Measurements from ENCODE around the gene GP1BA.
"Not testable (repeated sequence)": the region's sequence is repeated elsewhere in the genome, so short reads cannot be mapped to it uniquely, and the experiment has no call there.

The GP1BA gene

DNA sequence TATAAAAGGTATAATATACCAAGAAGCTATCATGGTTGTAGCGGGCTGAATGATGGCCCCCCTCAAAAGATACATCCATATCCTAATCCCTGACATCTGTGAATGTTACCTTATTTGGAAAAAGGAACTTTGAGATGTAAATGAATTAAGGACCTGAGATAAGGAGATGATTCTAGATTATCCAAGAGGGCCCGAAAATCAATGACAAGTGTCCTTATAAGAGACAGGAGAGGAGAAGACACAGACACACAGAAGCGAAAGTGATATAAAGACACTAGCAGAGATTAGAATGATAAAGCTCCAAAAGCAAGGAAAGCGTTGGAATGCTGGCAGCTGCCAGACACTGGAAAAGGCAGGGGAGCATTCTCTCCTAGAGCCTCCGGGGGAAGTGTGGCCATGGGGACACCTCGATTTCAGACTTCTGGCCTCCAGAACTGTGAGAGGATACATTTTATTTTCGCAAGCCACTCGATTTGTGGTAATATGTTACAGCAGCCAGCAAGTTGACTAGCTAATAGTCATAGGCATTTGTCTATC lies 12.5 kb upstream of the GP1BA start:
- no peak overlapping the region for H3K9ac ChIP-seq
- TF ChIP-seq Cebpa-rat (IDR thresholded peaks at IDR 0.05): no peak
- H3K36me3 ChIP-seq: no peaks in the 10 kb centered on the region
- no peaks in the 10 kb centered on the region for H3K9me3 ChIP-seq
- no peaks in the 10 kb centered on the region for H4K20me1 ChIP-seq
- H3K4me1 ChIP-seq: no peaks in the 10 kb centered on the region
- H3K4me2 ChIP-seq: no peak overlapping the region
- no peak overlapping the region for H3K4me3 ChIP-seq
- no peak overlapping the region for H3K27ac ChIP-seq
- no peaks in the 10 kb centered on the region for H3K27me3 ChIP-seq

DNA sequence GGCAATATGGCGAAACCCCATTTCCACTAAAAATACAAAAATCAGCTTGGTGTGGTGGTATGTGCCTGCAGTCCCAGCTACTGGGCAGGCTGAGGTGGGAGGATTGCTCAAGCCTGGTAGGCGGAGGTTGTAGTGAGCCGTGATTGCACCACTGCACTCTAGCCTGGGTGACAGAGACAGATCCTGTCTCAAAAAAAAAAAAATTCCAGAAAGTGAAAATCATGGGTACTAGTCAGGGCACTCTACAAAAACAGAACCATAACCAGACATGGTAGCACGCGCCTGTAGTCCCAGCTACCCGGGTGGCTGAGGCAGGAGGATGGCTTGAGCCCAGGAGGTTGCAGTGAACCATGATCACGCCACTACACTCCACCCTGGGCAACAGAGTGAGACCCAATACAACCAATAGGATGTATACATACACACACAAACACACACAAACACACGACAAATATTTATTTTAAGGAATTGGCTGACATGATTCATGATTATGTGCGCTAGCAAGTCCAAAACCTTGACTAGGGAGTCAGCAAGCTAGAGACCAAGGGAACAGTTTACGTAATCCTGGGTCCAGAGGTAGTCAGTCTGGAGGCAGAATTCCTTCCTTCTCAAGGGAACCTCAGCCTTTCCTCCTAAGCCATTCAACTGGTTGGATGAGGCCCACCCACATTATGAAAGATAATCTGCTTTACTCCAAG lies 11.6 kb upstream of the GP1BA start:
- Histone ChIP-seq H3K4me3 (no peak overlapping the region), H3K4me2 (no peak overlapping the region), H3K9me3 (no peaks in the 10 kb centered on the region), H4K20me1 (no peaks in the 10 kb centered on the region), H3K9ac (no peak overlapping the region), H3K27me3 (no peaks in the 10 kb centered on the region), H3K4me1 (no peaks in the 10 kb centered on the region), H3K27ac (no peak overlapping the region), H3K36me3 (no peaks in the 10 kb centered on the region)
- TF ChIP-seq Cebpa-rat (IDR thresholded peaks at IDR 0.05): no peak

- H3K4me2 ChIP-seq: no peak overlapping the region
These were observed 10.8 kb upstream of the GP1BA start for GRCh38 chr17:4921320-4921719.

DNA sequence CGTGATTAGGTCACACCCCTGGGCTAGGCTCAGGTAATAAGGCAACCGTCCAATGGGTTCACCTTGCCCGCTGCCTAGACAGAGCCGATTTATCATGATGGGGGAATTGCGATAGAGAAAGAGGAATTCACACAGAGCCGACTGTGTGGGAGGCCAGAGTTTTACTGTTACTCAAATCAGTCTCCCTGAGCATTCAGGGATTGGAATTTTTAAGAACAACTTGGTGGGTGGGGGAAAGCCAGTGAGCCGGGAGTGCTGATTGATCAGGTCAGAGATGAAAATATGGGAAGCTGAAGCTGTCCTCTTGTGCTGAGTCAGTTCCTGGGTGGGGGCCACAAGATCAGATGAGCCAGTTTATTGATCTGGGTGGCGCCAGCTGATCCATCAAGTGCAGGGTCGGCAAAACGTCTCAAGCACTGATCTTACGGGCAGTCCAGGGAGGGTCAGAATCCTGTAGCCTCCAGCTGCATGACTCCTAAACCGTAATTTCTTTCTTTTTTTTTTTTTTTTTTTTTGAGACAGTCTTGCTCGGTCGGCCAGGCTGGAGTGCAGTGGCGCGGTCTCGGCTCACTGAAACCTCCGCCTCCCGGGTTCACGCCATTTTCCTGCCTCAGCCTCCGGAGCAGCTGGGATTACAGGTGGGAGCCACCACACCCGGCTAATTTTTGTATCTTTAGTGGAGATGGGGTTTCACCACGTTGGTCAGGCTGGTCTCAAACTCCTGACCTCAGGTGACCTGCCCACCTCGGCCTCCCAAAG lies 5.3 kb upstream of the GP1BA start:
- H3K27me3 ChIP-seq, H3K4me3 ChIP-seq, H3K9ac ChIP-seq, H3K27ac ChIP-seq, H4K20me1 ChIP-seq, H3K4me2 ChIP-seq, H3K4me1 ChIP-seq, H3K9me3 ChIP-seq: not testable (repeated sequence)
- peaks cover 32% of the 10 kb centered on the region for H3K36me3 ChIP-seq

More at GRCh38 chr17:4921320-4921719, 10.8 kb upstream of the GP1BA start:
- Histone ChIP-seq H3K36me3 (0 out of 2 replicates have a peak, but pooled peaks cover under 1% of the 10 kb centered on the region), H3K4me3 (no peak overlapping the region), H3K27ac (no peak overlapping the region), H4K20me1 (no peaks in the 10 kb centered on the region), H3K27me3 (no peaks in the 10 kb centered on the region), H3K9ac (no peak overlapping the region), H3K9me3 (no peaks in the 10 kb centered on the region), H3K4me1 (no peaks in the 10 kb centered on the region)
- TF ChIP-seq Cebpa-rat (IDR thresholded peaks at IDR 0.05): no peak

DNA sequence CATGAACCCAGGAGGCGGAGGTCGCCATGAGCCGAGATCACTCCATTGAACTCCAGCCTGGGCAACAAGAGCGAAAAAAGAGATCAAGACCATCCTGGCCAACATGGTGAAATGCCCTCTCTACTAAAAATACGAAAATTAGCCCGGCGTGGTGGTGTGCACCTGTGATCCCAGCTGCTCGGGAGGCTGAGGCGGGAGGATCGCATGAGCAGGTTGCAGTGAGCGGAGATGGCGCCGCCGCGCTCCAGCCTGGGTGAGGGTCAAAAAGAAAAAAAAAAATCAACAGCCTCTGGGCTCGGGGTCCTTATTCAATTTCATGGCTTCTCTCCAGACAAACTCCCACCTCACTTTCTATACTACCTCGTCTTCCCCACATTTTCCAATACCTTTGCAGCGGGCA lies 3.2 kb upstream of the GP1BA start:
- Histone ChIP-seq H3K27ac (no peak overlapping the region), H3K9ac (no peak overlapping the region), H4K20me1 (0 out of 2 replicates have a peak, but pooled peaks cover 4% of the 10 kb centered on the region), H3K36me3 (peaks cover 32% of the 10 kb centered on the region), H3K27me3 (no peaks in the 10 kb centered on the region), H3K4me2 (no peak overlapping the region), H3K4me1 (peaks cover 19% of the 10 kb centered on the region), H3K4me3 (no peak overlapping the region), H3K9me3 (no peaks in the 10 kb centered on the region)
- TF ChIP-seq Cebpa-rat (IDR thresholded peaks at IDR 0.05): no peak

DNA sequence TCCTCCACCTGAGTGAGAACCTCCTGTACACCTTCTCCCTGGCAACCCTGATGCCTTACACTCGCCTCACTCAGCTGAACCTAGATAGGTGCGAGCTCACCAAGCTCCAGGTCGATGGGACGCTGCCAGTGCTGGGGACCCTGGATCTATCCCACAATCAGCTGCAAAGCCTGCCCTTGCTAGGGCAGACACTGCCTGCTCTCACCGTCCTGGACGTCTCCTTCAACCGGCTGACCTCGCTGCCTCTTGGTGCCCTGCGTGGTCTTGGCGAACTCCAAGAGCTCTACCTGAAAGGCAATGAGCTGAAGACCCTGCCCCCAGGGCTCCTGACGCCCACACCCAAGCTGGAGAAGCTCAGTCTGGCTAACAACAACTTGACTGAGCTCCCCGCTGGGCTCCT lies 679 bp downstream of the GP1BA start:
- no peak overlapping the region for H3K4me2 ChIP-seq
- peaks cover 52% of the 10 kb centered on the region for H3K36me3 ChIP-seq
- no peaks in the 10 kb centered on the region for H3K9me3 ChIP-seq
- H3K9ac ChIP-seq: no peak overlapping the region
- H3K27ac ChIP-seq: no peak overlapping the region
- no peak overlapping the region for H3K4me3 ChIP-seq
- H3K4me1 ChIP-seq: peaks cover 39% of the 10 kb centered on the region
- TF ChIP-seq Cebpa-rat (IDR thresholded peaks at IDR 0.05): no peak
- H4K20me1 ChIP-seq: peaks cover 11% of the 10 kb centered on the region; the same call in 1 of the 2 replicates
- H3K27me3 ChIP-seq: no peaks in the 10 kb centered on the region

- Histone ChIP-seq H3K4me3 (no peak overlapping the region), H3K4me2 (peak overlapping the region; percentile 85), H3K9ac (peak overlapping the region; percentile 60; the same call in 1 of the 2 replicates), H3K9me3 (no peaks in the 10 kb centered on the region), H3K36me3 (peaks cover 61% of the 10 kb centered on the region), H3K27ac (no peak overlapping the region), H4K20me1 (peaks cover 13% of the 10 kb centered on the region), H3K4me1 (peaks cover 48% of the 10 kb centered on the region), H3K27me3 (no peaks in the 10 kb centered on the region)
- TF ChIP-seq Cebpa-rat (IDR thresholded peaks at IDR 0.05): no peak
These were observed 1.6 kb downstream of the GP1BA start for GRCh38 chr17:4933646-4934045.

- no peak for TF ChIP-seq Cebpa-rat (IDR thresholded peaks at IDR 0.05)
- H3K36me3 ChIP-seq: peaks cover 55% of the 10 kb centered on the region
- H3K27ac ChIP-seq: 0 out of 2 replicates have a peak overlapping the region, but pooled peaks have one; percentile 9
- peak overlapping the region; percentile 60 for H3K9ac ChIP-seq
- H3K4me2 ChIP-seq: peak overlapping the region; percentile 85
- H3K9me3 ChIP-seq: no peaks in the 10 kb centered on the region
- H3K4me3 ChIP-seq: no peak overlapping the region
- H3K27me3 ChIP-seq: no peaks in the 10 kb centered on the region
- peaks cover 54% of the 10 kb centered on the region for H3K4me1 ChIP-seq
- peaks cover 17% of the 10 kb centered on the region for H4K20me1 ChIP-seq
These were observed 2.3 kb downstream of the GP1BA start for GRCh38 chr17:4934173-4934979.

- peaks cover 44% of the 10 kb centered on the region for H3K36me3 ChIP-seq
- H3K9ac ChIP-seq: no peak overlapping the region
- no peak for TF ChIP-seq Cebpa-rat (IDR thresholded peaks at IDR 0.05)
- H3K4me3 ChIP-seq: no peak overlapping the region
- peaks cover 54% of the 10 kb centered on the region for H3K4me1 ChIP-seq
- no peak overlapping the region for H3K27ac ChIP-seq
- H3K4me2 ChIP-seq: no peak overlapping the region
- H3K9me3 ChIP-seq: no peaks in the 10 kb centered on the region
- no peaks in the 10 kb centered on the region for H3K27me3 ChIP-seq
- peaks cover 17% of the 10 kb centered on the region for H4K20me1 ChIP-seq
These were observed 3.6 kb downstream of the GP1BA start for GRCh38 chr17:4935650-4936049.
